HepG2 (cell line): ENCODE data around the gene HIPK2. TPM values are rescaled to one million over a fixed set of nuclear protein-coding genes. Genes with fewer than 3 reads are reported as not detected.

Source experiments
- CREB1 ChIP-seq, 2 experiments: fragments of 450-650 bp in 1 of 2; IDR thresholded peaks; 2 replicates each; pipeline ENCODE4 v1.6.1; 2016 to 2017; ENCODE audit warnings: control low read depth in 1 of 2, mild to moderate bottlenecking in 1 of 2, missing compliant biosample characterization in 1 of 2, missing genetic modification characterization in 1 of 2
- EP300 ChIP-seq, 3 experiments: sonication (generic) in 1 of 3; formaldehyde crosslinking in 1 of 3; IDR thresholded peaks; 2 replicates each; pipeline versions ENCODE4 v1.5.1 to v1.6.1; 2011 to 2020; ENCODE audit warnings: low read depth in 2 of 3, low read length in 2 of 3, borderline replicate concordance in 1 of 3, improper control_type of control experiment in 1 of 3, mild to moderate bottlenecking in 1 of 3, missing genetic modification reagents in 1 of 3, moderate library complexity in 1 of 3
- KDM6A ChIP-seq: IDR thresholded peaks from 2 replicates; pipeline ENCODE4 v1.6.1; 2016; ENCODE audit warnings: low read depth
- MATR3 ChIP-seq: sonication (generic); formaldehyde crosslinking; IDR thresholded peaks from 2 replicates; pipeline ENCODE4 v1.4.0; 2020; ENCODE audit warnings: missing genetic modification reagents
- MBNL3 ChIP-seq: fragments of 250-450 bp; sonication (Bioruptor Pico); conservative IDR thresholded peaks from 2 replicates; pipeline ENCODE4 v1.8.0; 2022; ENCODE audit warnings: mild to moderate bottlenecking, inconsistent platforms
- MXI1 ChIP-seq: IDR thresholded peaks from 3 replicates; pipeline ENCODE4 v1.6.1; 2012; ENCODE audit warnings: low read depth, low read length, inconsistent platforms, borderline replicate concordance
- SALL1 ChIP-seq: sonication (generic); formaldehyde crosslinking; IDR thresholded peaks from 2 replicates; pipeline ENCODE4 v1.8.0; 2022; ENCODE audit warnings: mild to moderate bottlenecking, missing genetic modification reagents
- SMAD1 ChIP-seq: sonication (generic); formaldehyde crosslinking; IDR thresholded peaks from 2 replicates; pipeline ENCODE4 v1.4.0; 2020; ENCODE audit warnings: missing genetic modification reagents, low read depth, mild to moderate bottlenecking, borderline replicate concordance
- SRF ChIP-seq: IDR thresholded peaks from 2 replicates; pipeline ENCODE4 v1.6.1; 2011; ENCODE audit warnings: mild to moderate bottlenecking, low read depth, low read length, moderate library complexity
- XBP1 ChIP-seq: sonication (generic); formaldehyde crosslinking; IDR thresholded peaks from 2 replicates; pipeline ENCODE4 v1.5.0; 2020; ENCODE audit warnings: missing genetic modification reagents
- ZBTB21 ChIP-seq: sonication (generic); formaldehyde crosslinking; IDR thresholded peaks from 2 replicates; pipeline ENCODE4 v1.4.0; 2020; ENCODE audit warnings: missing genetic modification reagents
- ZNF138 ChIP-seq: sonication (generic); formaldehyde crosslinking; IDR thresholded peaks from 2 replicates; pipeline ENCODE4 v1.5.0; 2020; ENCODE audit warnings: mild to moderate bottlenecking, low read depth, missing genetic modification reagents
- ZNF317 ChIP-seq: sonication (generic); formaldehyde crosslinking; IDR thresholded peaks from 2 replicates; pipeline ENCODE4 v1.5.0; 2020; ENCODE audit warnings: mild to moderate bottlenecking, missing genetic modification reagents
- ZNF33A ChIP-seq: sonication (generic); formaldehyde crosslinking; IDR thresholded peaks from 2 replicates; pipeline ENCODE4 v1.5.1; 2020; ENCODE audit warnings: missing genetic modification reagents, mild to moderate bottlenecking, moderate library complexity, borderline replicate concordance
- ZNF703 ChIP-seq: sonication (generic); formaldehyde crosslinking; IDR thresholded peaks from 2 replicates; pipeline ENCODE4 v1.5.1; 2020; ENCODE audit warnings: missing genetic modification reagents, mild to moderate bottlenecking, moderate library complexity, borderline replicate concordance
- ZNF841 ChIP-seq: sonication (generic); formaldehyde crosslinking; IDR thresholded peaks from 2 replicates; pipeline ENCODE4 v1.8.1; 2023; ENCODE audit warnings: missing genetic modification reagents, borderline replicate concordance
- ZNF850 ChIP-seq: sonication (generic); formaldehyde crosslinking; conservative IDR thresholded peaks from 2 replicates; pipeline ENCODE4 v1.9.0; 2021; ENCODE audit warnings: mild to moderate bottlenecking, missing genetic modification reagents
- polyA plus RNA-seq, 8 experiments: library from polyadenylated mRNA; depleted of rRNA in 3 of 8; stranded (reverse) in 7 of 8; unstranded in 1 of 8; fragments of >200 nt; fragmentation: Illumina TruSeq in 4 of 8; extraction: Trizol in 4 of 8; gene quantifications; 2 replicates each; pipeline versions ENCODE4 v1.2.1 to v1.2.3, GENCODE V29; 2011 to 2016; ENCODE audit warnings: low read depth in 4 of 8, missing spikeins in 1 of 8, mixed read lengths in 1 of 8; ENCODE audit not compliant: insufficient read depth in 1 of 8
- total RNA-seq, 5 experiments: library from RNA; depleted of rRNA; stranded (reverse); fragments of >200 nt; fragmentation: Illumina TruSeq; extraction: Trizol; gene quantifications; 2 replicates each; pipeline ENCODE4 v1.2.3, GENCODE V29; 2016; ENCODE audit warnings: low read depth in 1 of 5
- TF ChIP-seq, protein P1 (sequence below): sonication (generic); formaldehyde crosslinking; conservative IDR thresholded peaks from 2 replicates; pipeline ENCODE4 v1.4.0; 2020; ENCODE audit warnings: mild to moderate bottlenecking, missing genetic modification reagents, moderate library complexity
- TF ChIP-seq, protein P2 (sequence below): IDR thresholded peaks from 2 replicates; pipeline ENCODE4 v1.4.0; 2020; ENCODE audit warnings: mild to moderate bottlenecking, missing genetic modification reagents
- TF ChIP-seq, protein P3 (sequence below): fragments of 450-650 bp; IDR thresholded peaks from 2 replicates; pipeline ENCODE4 v1.6.1; 2017; ENCODE audit warnings: mild to moderate bottlenecking

HIPK2 gene
- total and polyA plus RNA-seq, 2 of the 13 experiments (the other 11 are each of a cell fraction or from before 2014, with no cell fraction given) = 14.4 to 20.2 TPM

DNA sequence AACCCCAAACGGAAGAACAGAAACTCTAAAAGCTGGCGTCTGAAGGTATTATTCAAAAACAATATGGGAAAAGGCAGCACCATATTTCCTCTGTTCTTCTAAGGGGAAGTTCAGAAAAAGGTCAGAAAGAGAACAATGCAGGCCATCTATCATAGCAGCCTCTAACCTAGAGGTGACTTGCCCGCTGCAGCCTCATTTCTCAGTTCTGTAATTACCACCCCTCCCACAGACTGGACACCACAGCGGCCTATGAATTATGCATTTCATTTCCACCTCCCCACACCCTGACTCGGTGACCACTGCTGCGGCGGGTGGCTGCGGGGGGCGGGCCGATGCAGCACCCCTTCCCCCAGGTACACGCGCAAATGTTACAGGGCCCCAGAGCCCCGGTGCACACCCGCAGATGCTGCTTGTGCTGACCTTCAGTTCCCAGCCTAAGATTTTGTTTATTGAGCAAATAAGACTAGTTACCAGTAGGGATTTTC is 128.8 kb downstream of the HIPK2 start (continued):
- no peak for TF ChIP-seq ZNF138 (CRISPR knock-in tag)
- no peak for TF ChIP-seq XBP1
- TF ChIP-seq MATR3 (CRISPR knock-in tag) = no peak
- TF ChIP-seq, protein P1, sequence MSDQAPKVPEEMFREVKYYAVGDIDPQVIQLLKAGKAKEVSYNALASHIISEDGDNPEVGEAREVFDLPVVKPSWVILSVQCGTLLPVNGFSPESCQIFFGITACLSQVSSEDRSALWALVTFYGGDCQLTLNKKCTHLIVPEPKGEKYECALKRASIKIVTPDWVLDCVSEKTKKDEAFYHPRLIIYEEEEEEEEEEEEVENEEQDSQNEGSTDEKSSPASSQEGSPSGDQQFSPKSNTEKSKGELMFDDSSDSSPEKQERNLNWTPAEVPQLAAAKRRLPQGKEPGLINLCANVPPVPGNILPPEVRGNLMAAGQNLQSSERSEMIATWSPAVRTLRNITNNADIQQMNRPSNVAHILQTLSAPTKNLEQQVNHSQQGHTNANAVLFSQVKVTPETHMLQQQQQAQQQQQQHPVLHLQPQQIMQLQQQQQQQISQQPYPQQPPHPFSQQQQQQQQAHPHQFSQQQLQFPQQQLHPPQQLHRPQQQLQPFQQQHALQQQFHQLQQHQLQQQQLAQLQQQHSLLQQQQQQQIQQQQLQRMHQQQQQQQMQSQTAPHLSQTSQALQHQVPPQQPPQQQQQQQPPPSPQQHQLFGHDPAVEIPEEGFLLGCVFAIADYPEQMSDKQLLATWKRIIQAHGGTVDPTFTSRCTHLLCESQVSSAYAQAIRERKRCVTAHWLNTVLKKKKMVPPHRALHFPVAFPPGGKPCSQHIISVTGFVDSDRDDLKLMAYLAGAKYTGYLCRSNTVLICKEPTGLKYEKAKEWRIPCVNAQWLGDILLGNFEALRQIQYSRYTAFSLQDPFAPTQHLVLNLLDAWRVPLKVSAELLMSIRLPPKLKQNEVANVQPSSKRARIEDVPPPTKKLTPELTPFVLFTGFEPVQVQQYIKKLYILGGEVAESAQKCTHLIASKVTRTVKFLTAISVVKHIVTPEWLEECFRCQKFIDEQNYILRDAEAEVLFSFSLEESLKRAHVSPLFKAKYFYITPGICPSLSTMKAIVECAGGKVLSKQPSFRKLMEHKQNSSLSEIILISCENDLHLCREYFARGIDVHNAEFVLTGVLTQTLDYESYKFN = peak; percentile 55
- 0 out of 4 replicates have a peak, but pooled peaks of 1 of the 2 experiments have one; percentile 9 for TF ChIP-seq EP300 (IDR thresholded peaks at IDR 0.05; ENCODE audit: low read depth in 2 of 2, low read length in 2 of 2)
- no peak for TF ChIP-seq EP300 (CRISPR knock-in tag; IDR thresholded peaks at IDR 0.05; ENCODE audit: borderline replicate concordance)
- no peak for TF ChIP-seq ZNF317 (CRISPR knock-in tag)
- TF ChIP-seq ZNF841 (CRISPR knock-in tag) = no peak
- TF ChIP-seq MBNL3 (CRISPR knock-in tag) = no peak
- peak; percentile 64; the same call in 1 of the 2 replicates for TF ChIP-seq SALL1
- no peak for TF ChIP-seq ZNF850 (CRISPR knock-in tag)
- TF ChIP-seq, protein P2, sequence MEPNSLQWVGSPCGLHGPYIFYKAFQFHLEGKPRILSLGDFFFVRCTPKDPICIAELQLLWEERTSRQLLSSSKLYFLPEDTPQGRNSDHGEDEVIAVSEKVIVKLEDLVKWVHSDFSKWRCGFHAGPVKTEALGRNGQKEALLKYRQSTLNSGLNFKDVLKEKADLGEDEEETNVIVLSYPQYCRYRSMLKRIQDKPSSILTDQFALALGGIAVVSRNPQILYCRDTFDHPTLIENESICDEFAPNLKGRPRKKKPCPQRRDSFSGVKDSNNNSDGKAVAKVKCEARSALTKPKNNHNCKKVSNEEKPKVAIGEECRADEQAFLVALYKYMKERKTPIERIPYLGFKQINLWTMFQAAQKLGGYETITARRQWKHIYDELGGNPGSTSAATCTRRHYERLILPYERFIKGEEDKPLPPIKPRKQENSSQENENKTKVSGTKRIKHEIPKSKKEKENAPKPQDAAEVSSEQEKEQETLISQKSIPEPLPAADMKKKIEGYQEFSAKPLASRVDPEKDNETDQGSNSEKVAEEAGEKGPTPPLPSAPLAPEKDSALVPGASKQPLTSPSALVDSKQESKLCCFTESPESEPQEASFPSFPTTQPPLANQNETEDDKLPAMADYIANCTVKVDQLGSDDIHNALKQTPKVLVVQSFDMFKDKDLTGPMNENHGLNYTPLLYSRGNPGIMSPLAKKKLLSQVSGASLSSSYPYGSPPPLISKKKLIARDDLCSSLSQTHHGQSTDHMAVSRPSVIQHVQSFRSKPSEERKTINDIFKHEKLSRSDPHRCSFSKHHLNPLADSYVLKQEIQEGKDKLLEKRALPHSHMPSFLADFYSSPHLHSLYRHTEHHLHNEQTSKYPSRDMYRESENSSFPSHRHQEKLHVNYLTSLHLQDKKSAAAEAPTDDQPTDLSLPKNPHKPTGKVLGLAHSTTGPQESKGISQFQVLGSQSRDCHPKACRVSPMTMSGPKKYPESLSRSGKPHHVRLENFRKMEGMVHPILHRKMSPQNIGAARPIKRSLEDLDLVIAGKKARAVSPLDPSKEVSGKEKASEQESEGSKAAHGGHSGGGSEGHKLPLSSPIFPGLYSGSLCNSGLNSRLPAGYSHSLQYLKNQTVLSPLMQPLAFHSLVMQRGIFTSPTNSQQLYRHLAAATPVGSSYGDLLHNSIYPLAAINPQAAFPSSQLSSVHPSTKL (CRISPR knock-in tag) = peak; percentile 44; the same call in 1 of the 2 replicates
- no peak for TF ChIP-seq KDM6A (CRISPR knock-in tag)
- no peak for TF ChIP-seq ZNF33A (CRISPR knock-in tag)
- TF ChIP-seq, protein P3, sequence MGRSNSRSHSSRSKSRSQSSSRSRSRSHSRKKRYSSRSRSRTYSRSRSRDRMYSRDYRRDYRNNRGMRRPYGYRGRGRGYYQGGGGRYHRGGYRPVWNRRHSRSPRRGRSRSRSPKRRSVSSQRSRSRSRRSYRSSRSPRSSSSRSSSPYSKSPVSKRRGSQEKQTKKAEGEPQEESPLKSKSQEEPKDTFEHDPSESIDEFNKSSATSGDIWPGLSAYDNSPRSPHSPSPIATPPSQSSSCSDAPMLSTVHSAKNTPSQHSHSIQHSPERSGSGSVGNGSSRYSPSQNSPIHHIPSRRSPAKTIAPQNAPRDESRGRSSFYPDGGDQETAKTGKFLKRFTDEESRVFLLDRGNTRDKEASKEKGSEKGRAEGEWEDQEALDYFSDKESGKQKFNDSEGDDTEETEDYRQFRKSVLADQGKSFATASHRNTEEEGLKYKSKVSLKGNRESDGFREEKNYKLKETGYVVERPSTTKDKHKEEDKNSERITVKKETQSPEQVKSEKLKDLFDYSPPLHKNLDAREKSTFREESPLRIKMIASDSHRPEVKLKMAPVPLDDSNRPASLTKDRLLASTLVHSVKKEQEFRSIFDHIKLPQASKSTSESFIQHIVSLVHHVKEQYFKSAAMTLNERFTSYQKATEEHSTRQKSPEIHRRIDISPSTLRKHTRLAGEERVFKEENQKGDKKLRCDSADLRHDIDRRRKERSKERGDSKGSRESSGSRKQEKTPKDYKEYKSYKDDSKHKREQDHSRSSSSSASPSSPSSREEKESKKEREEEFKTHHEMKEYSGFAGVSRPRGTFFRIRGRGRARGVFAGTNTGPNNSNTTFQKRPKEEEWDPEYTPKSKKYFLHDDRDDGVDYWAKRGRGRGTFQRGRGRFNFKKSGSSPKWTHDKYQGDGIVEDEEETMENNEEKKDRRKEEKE = no peak
- no peak for TF ChIP-seq SMAD1 (CRISPR knock-in tag)
- TF ChIP-seq MXI1 = no peak
- no peak for TF ChIP-seq CREB1 (IDR thresholded peaks at IDR 0.05)
- TF ChIP-seq CREB1 (CRISPR knock-in tag; IDR thresholded peaks at IDR 0.05) = no peak
- no peak for TF ChIP-seq ZNF703 (CRISPR knock-in tag)
- no peak for TF ChIP-seq ZBTB21 (CRISPR knock-in tag)
- TF ChIP-seq SRF = no peak
